Sigmoid colon (tissue), 7 donors: ENCODE measurements around the gene TMEM59L. TPM values are rescaled to one million over a fixed set of nuclear protein-coding genes. Genes with fewer than 3 reads are reported as not detected.

ENCODE experiments used
- DNase-seq: peaks from one replicate; pipeline ENCODE4 v3.0.0-alpha.2; 2019
- H3K27ac ChIP-seq, 4 donors: fragments of 200-600 bp; sonication (generic); one replicate each; pipeline ENCODE4 v1.5.1; 2016 to 2019; ENCODE audit warnings: mild to moderate bottlenecking in 1 of 4
- H3K27me3 ChIP-seq, 3 donors: fragments of 200-600 bp; sonication (generic); one replicate each; pipeline ENCODE4 v1.5.1; 2019; ENCODE audit warnings: mild to moderate bottlenecking in 1 of 3
- H3K36me3 ChIP-seq, 4 donors: fragments of 200-600 bp; sonication (generic); one replicate each; pipeline ENCODE4 v1.5.1; 2016 to 2019
- H3K4me1 ChIP-seq, 4 donors: fragments of 200-600 bp; sonication (generic); one replicate each; pipeline ENCODE4 v1.5.1; 2017 to 2019
- H3K4me3 ChIP-seq, 4 donors: fragments of 200-600 bp; sonication (generic); one replicate each; pipeline ENCODE4 v1.5.1; 2017 to 2019; ENCODE audit warnings: mild to moderate bottlenecking in 2 of 4, moderate library complexity in 1 of 4
- H3K9me3 ChIP-seq, 4 donors: fragments of 200-600 bp in 3 of 4; sonication (generic) in 3 of 4; one replicate each; pipeline versions ENCODE4 v1.5.1 to v1.6.1; 2013 to 2019
- CTCF ChIP-seq, 4 experiments: fragments of 450-650 bp in 3 of 4; fragments of 200-600 bp in 1 of 4; IDR thresholded peaks; one replicate each; pipeline ENCODE4 v1.5.1; 2016 to 2019; ENCODE audit warnings: antibody characterized with exemption in 4 of 4, mild to moderate bottlenecking in 3 of 4, moderate library complexity in 2 of 4
- EP300 ChIP-seq, 4 donors: sonication (generic); formaldehyde crosslinking; IDR thresholded peaks; one replicate each; pipeline ENCODE4 v1.6.1; 2017; ENCODE audit warnings: antibody characterized with exemption in 4 of 4
- POLR2A ChIP-seq, 2 donors: fragments of 450-650 bp; IDR thresholded peaks; one replicate each; pipeline ENCODE4 v1.6.1; 2016; ENCODE audit warnings: antibody characterized with exemption in 2 of 2, mild to moderate bottlenecking in 2 of 2, moderate library complexity in 2 of 2
- POLR2AphosphoS5 ChIP-seq, 4 donors: sonication (generic); formaldehyde crosslinking; IDR thresholded peaks; one replicate each; pipeline ENCODE4 v1.6.1; 2017; ENCODE audit warnings: antibody characterized with exemption in 4 of 4
- WGBS, 2 donors: extraction: QIAGEN DNeasy Blood & Tissue Kit; methylation state at CpG; one replicate each; pipeline ENCODE4 v1.1.7; 2013; 5-methylcytosine and 5-hydroxymethylcytosine counted together
- intact Hi-C: fragments of 100-400 bp; cut with DNase I; formaldehyde crosslinking; loops from one replicate; pipeline ENCODE4 v1.15.1; 2023
- polyA plus RNA-seq, 3 donors: library from polyadenylated mRNA; stranded (reverse); fragments of 200-250 nt; gene quantifications; one replicate each; pipeline ENCODE4 v1.2.3, GENCODE V29; 2013
- total RNA-seq, 4 donors: library from RNA; depleted of rRNA; stranded (reverse); fragments of >200 nt; gene quantifications; one replicate each; pipeline ENCODE4 v1.1.0, GENCODE V29; 2016
- donor health status: healthy with polysubstance abuse.
- donor health status: Bipolar disorder and iron deficiency.
- donor health status: healthy.

TMEM59L gene
- total and polyA plus RNA-seq, 7 donors: 0.82 to 6.4 (median 5.0) TPM; not detected in 2

- H3K9me3 ChIP-seq: no peaks in the 10 kb centered on the region
- H3K4me1 ChIP-seq: peaks cover 0 to 21% (median 18%) of the 10 kb centered on the region in 4 donors
- no peak overlapping the region for H3K27ac ChIP-seq
- H3K36me3 ChIP-seq: no peaks in the 10 kb centered on the region
- no peak for DNase-seq
- WGBS, 2 donors: 81 to 85% methylated on average over 4 of the region's 4 CpGs
- peaks cover 40 to 95% (median 74%) of the 10 kb centered on the region in 3 donors for H3K27me3 ChIP-seq
- no peak for TF ChIP-seq EP300 (IDR thresholded peaks at IDR 0.05)
- no peak for TF ChIP-seq CTCF (IDR thresholded peaks at IDR 0.05)
- no peak for TF ChIP-seq POLR2A (IDR thresholded peaks at IDR 0.05)
- no peak for TF ChIP-seq POLR2AphosphoS5 (IDR thresholded peaks at IDR 0.05)
- intact Hi-C loops: no loop called here
- H3K4me3 ChIP-seq: no peak overlapping the region
Measured at GRCh38 chr19:18601875-18602274, 10.8 kb upstream of the TMEM59L start.

GRCh38 chr19:18603255-18603957 lies 9.3 kb upstream of the TMEM59L start:
- Histone ChIP-seq H3K4me1 (peaks cover 0 to 34% (median 29%) of the 10 kb centered on the region in 4 donors), H3K9me3 (no peaks in the 10 kb centered on the region), H3K27me3 (peaks cover 48 to 96% (median 76%) of the 10 kb centered on the region in 3 donors), H3K36me3 (no peaks in the 10 kb centered on the region), H3K27ac (no peak overlapping the region), H3K4me3 (peak overlapping the region in 1 of 4 donors; percentile 2)
- no peak for DNase-seq
- TF ChIP-seq POLR2A (IDR thresholded peaks at IDR 0.05): no peak
- no peak for TF ChIP-seq EP300 (IDR thresholded peaks at IDR 0.05)
- TF ChIP-seq CTCF (IDR thresholded peaks at IDR 0.05): no peak
- TF ChIP-seq POLR2AphosphoS5 (IDR thresholded peaks at IDR 0.05): no peak
- 6 to 8% methylated on average over 32 of the region's 32 CpGs for WGBS, 2 donors
- intact Hi-C loops: no loop called here

DNA sequence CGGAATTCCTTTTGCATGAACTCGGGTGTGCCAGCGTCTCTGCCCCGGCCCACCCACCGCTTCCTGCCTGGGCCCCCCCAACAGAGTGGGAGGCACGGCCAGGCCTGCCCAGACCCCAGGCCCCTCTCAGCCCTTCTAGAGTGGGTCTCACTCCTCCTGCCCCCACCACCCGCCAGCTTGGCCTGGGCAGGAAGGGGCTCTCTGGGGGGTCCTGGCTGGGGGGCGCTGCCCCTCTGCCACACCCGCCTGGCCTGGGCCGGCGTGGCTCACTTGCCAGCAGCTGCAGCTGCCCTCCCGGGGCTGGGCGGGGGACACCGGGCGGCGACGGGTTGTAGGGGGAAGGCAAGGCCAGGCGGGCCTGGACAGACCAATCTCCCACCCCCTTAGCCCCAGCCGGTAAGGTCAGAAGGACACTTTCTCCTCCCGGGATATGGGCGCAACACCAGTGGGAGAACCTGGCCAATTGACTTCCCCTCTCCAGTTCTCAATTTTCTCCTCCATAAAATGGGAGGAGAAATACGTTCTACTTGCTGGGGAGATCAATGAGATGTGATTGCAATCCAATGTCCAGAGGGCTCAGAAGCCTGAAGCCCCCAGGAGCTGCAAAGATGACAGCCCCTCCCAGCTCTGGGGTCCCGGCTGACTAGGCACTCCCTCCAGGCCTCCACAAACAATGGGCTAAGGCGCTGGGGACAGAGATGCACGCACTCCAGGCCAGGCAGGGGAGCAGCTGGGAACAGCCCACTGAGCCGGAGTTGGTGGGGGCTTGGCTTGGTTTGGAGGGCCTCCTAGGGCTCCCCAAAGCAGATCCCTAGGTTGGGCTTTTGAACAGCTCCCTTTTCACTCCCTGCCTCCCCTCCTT lies 8.5 kb upstream of the TMEM59L start:
- Histone ChIP-seq H3K4me3 (peak overlapping the region in 1 of 4 donors; percentile 2), H3K9me3 (no peaks in the 10 kb centered on the region), H3K4me1 (peaks cover 0 to 34% (median 29%) of the 10 kb centered on the region in 4 donors), H3K27ac (no peak overlapping the region), H3K36me3 (no peaks in the 10 kb centered on the region), H3K27me3 (peaks cover 48 to 96% (median 76%) of the 10 kb centered on the region in 3 donors)
- intact Hi-C loops: no loop called here
- no peak for TF ChIP-seq CTCF (IDR thresholded peaks at IDR 0.05)
- no peak for TF ChIP-seq EP300 (IDR thresholded peaks at IDR 0.05)
- TF ChIP-seq POLR2AphosphoS5 (IDR thresholded peaks at IDR 0.05): no peak
- no peak for TF ChIP-seq POLR2A (IDR thresholded peaks at IDR 0.05)
- 10 to 12% methylated on average over 26 of the region's 26 CpGs for WGBS, 2 donors
- DNase-seq: no peak

GRCh38 chr19:18604820-18605159 lies 7.9 kb upstream of the TMEM59L start:
- Histone ChIP-seq H3K27ac (no peak overlapping the region), H3K4me3 (no peak overlapping the region), H3K36me3 (no peaks in the 10 kb centered on the region), H3K4me1 (peaks cover 0 to 34% (median 29%) of the 10 kb centered on the region in 4 donors), H3K27me3 (peaks cover 50 to 96% (median 74%) of the 10 kb centered on the region in 3 donors), H3K9me3 (no peaks in the 10 kb centered on the region)
- intact Hi-C loops: no loop called here
- 14 to 17% methylated on average over 10 of the region's 10 CpGs for WGBS, 2 donors
- no peak for DNase-seq
- no peak for TF ChIP-seq EP300 (IDR thresholded peaks at IDR 0.05)
- no peak for TF ChIP-seq POLR2A (IDR thresholded peaks at IDR 0.05)
- TF ChIP-seq CTCF (IDR thresholded peaks at IDR 0.05): no peak
- no peak for TF ChIP-seq POLR2AphosphoS5 (IDR thresholded peaks at IDR 0.05)
